GM23338 (cell line): ENCODE data around the gene MLKL.

Experiments
- CREB1 ChIP-seq: fragments of 250-450 bp; sonication (Bioruptor Pico); IDR thresholded peaks from 2 replicates; pipeline ENCODE4 v1.5.0; 2020; ENCODE audit warnings: low read depth, mild to moderate bottlenecking, moderate library complexity
- EZH2 ChIP-seq: fragments of 200-600 bp; sonication (generic); IDR thresholded peaks from one replicate; pipeline ENCODE4 v1.8.0; 2017; ENCODE audit warnings: antibody characterized with exemption, mild to moderate bottlenecking, low read depth; ENCODE audit not compliant: unreplicated experiment
- JUNB ChIP-seq: IDR thresholded peaks from one replicate; pipeline ENCODE4 v1.6.1; 2016; ENCODE audit warnings: antibody characterized with exemption; ENCODE audit not compliant: unreplicated experiment
- POLR2AphosphoS5 ChIP-seq: IDR thresholded peaks from 2 replicates; pipeline ENCODE4 v1.6.1; 2016; ENCODE audit warnings: antibody characterized with exemption, low read depth
- ZNF114 ChIP-seq: fragments of 250-450 bp; sonication (Bioruptor Pico); IDR thresholded peaks from 2 replicates; pipeline ENCODE4 v1.5.0; 2020; ENCODE audit warnings: mild to moderate bottlenecking, moderate library complexity
- ZNF462 ChIP-seq: fragments of 250-450 bp; sonication (Bioruptor Pico); IDR thresholded peaks from 2 replicates; pipeline ENCODE4 v1.5.0; 2020; ENCODE audit warnings: mild to moderate bottlenecking, moderate library complexity
- TF ChIP-seq, protein P1 (sequence below), 2 experiments: fragments of 200-600 bp in 1 of 2; sonication (generic) in 1 of 2; conservative IDR thresholded peaks; 2 replicates each; pipeline versions ENCODE4 v1.5.1 to v1.6.1; 2016 to 2017; ENCODE audit warnings: antibody characterized with exemption in 2 of 2, low read depth in 2 of 2, mild to moderate bottlenecking in 2 of 2, moderate library complexity in 1 of 2
- TF ChIP-seq, protein P2 (sequence below): IDR thresholded peaks from one replicate; pipeline ENCODE4 v1.6.1; 2018; ENCODE audit warnings: antibody characterized with exemption; ENCODE audit not compliant: unreplicated experiment

GRCh38 chr16:74691093-74691855 is 9.4 kb downstream of the MLKL start:
- TF ChIP-seq, protein P1, sequence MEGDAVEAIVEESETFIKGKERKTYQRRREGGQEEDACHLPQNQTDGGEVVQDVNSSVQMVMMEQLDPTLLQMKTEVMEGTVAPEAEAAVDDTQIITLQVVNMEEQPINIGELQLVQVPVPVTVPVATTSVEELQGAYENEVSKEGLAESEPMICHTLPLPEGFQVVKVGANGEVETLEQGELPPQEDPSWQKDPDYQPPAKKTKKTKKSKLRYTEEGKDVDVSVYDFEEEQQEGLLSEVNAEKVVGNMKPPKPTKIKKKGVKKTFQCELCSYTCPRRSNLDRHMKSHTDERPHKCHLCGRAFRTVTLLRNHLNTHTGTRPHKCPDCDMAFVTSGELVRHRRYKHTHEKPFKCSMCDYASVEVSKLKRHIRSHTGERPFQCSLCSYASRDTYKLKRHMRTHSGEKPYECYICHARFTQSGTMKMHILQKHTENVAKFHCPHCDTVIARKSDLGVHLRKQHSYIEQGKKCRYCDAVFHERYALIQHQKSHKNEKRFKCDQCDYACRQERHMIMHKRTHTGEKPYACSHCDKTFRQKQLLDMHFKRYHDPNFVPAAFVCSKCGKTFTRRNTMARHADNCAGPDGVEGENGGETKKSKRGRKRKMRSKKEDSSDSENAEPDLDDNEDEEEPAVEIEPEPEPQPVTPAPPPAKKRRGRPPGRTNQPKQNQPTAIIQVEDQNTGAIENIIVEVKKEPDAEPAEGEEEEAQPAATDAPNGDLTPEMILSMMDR (conservative IDR thresholded peaks at IDR 0.05; ENCODE audit: low read depth in 2 of 2) = no peak
- no peak for TF ChIP-seq POLR2AphosphoS5
- TF ChIP-seq, protein P2, sequence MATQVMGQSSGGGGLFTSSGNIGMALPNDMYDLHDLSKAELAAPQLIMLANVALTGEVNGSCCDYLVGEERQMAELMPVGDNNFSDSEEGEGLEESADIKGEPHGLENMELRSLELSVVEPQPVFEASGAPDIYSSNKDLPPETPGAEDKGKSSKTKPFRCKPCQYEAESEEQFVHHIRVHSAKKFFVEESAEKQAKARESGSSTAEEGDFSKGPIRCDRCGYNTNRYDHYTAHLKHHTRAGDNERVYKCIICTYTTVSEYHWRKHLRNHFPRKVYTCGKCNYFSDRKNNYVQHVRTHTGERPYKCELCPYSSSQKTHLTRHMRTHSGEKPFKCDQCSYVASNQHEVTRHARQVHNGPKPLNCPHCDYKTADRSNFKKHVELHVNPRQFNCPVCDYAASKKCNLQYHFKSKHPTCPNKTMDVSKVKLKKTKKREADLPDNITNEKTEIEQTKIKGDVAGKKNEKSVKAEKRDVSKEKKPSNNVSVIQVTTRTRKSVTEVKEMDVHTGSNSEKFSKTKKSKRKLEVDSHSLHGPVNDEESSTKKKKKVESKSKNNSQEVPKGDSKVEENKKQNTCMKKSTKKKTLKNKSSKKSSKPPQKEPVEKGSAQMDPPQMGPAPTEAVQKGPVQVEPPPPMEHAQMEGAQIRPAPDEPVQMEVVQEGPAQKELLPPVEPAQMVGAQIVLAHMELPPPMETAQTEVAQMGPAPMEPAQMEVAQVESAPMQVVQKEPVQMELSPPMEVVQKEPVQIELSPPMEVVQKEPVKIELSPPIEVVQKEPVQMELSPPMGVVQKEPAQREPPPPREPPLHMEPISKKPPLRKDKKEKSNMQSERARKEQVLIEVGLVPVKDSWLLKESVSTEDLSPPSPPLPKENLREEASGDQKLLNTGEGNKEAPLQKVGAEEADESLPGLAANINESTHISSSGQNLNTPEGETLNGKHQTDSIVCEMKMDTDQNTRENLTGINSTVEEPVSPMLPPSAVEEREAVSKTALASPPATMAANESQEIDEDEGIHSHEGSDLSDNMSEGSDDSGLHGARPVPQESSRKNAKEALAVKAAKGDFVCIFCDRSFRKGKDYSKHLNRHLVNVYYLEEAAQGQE = no peak
- no peak for TF ChIP-seq EZH2
- TF ChIP-seq JUNB = no peak
- no peak for TF ChIP-seq CREB1 (CRISPR knock-in tag)
- no peak for TF ChIP-seq ZNF462
- TF ChIP-seq ZNF114 (CRISPR knock-in tag) = no peak
